Type B pancreatic cell (in vitro differentiated cells): Measurements from ENCODE around the gene TP53BP2. TPM values are rescaled to one million over a fixed set of nuclear protein-coding genes. Genes with fewer than 3 reads are reported as not detected.
"Not testable (repeated sequence)": the region's sequence is repeated elsewhere in the genome, so short reads cannot be mapped to it uniquely, and the experiment has no call there.

ENCODE experiments used
- DNase-seq: peaks from one replicate; pipeline ENCODE4 v3.0.0; 2021; ENCODE audit warnings: mixed read lengths; ENCODE audit not compliant: unreplicated experiment; ENCODE audit errors: extremely low spot score
- H3K27ac Mint-ChIP-seq: 2 replicates; pipeline ENCODE4 v1.8.0; 2021; ENCODE audit warnings: mild to moderate bottlenecking, mixed read lengths
- H3K27me3 Mint-ChIP-seq: 2 replicates; pipeline ENCODE4 v1.8.0; 2021; ENCODE audit warnings: mixed read lengths
- H3K36me3 Mint-ChIP-seq: 2 replicates; pipeline ENCODE4 v1.8.0; 2021; ENCODE audit warnings: mixed read lengths
- H3K4me1 Mint-ChIP-seq: one replicate; pipeline ENCODE4 v1.8.0; 2021; ENCODE audit warnings: mixed read lengths; ENCODE audit not compliant: unreplicated experiment
- H3K4me3 Mint-ChIP-seq: 2 replicates; pipeline ENCODE4 v1.8.0; 2021; ENCODE audit warnings: mild to moderate bottlenecking, mixed read lengths
- H3K9me3 Mint-ChIP-seq: 2 replicates; pipeline ENCODE4 v1.8.0; 2021; ENCODE audit warnings: mixed read lengths
- CTCF ChIP-seq: fragments of 200-600 bp; sonication (generic); conservative IDR thresholded peaks from 2 replicates; pipeline ENCODE4 v1.5.0; 2021; ENCODE audit warnings: antibody characterized with exemption, mild to moderate bottlenecking
- total RNA-seq: library from RNA; stranded (reverse); gene quantifications from 2 replicates; pipeline ENCODE4 v1.2.1, GENCODE V29; 2021; ENCODE audit warnings: low replicate concordance

Gene TP53BP2
- total RNA-seq, 1 donor from 2014 or later: 67.2 TPM

- DNase-seq: no peak
- Mint-ChIP-seq H3K27me3 (peaks cover 10% of the 10 kb centered on the region), H3K4me1 (peaks cover 10% of the 10 kb centered on the region), H3K9me3 (peaks cover 4% of the 10 kb centered on the region), H3K27ac (peak overlapping the region; percentile 42), H3K4me3 (peak overlapping the region; percentile 39), H3K36me3 (no peaks in the 10 kb centered on the region)
- TF ChIP-seq CTCF: no peak
Observed at GRCh38 chr1:223872308-223872901, 26.7 kb upstream of the TP53BP2 start.

- TF ChIP-seq CTCF: no peak
- no peak overlapping the region for H3K4me3 Mint-ChIP-seq
- H3K4me1 Mint-ChIP-seq: peaks cover 10% of the 10 kb centered on the region
- no peaks in the 10 kb centered on the region for H3K36me3 Mint-ChIP-seq
- DNase-seq: no peak
- H3K27me3 Mint-ChIP-seq: peaks cover 20% of the 10 kb centered on the region
- H3K27ac Mint-ChIP-seq: no peak overlapping the region
- H3K9me3 Mint-ChIP-seq: peaks cover 4% of the 10 kb centered on the region
Observed at GRCh38 chr1:223870617-223871574, 25.1 kb upstream of the TP53BP2 start.

- peaks cover 22% of the 10 kb centered on the region for H3K27me3 Mint-ChIP-seq
- not testable (repeated sequence) for DNase-seq, H3K4me1 Mint-ChIP-seq, H3K27ac Mint-ChIP-seq, H3K9me3 Mint-ChIP-seq, H3K4me3 Mint-ChIP-seq, H3K36me3 Mint-ChIP-seq
Observed at GRCh38 chr1:223864599-223865368, 19.0 kb upstream of the TP53BP2 start.

- H3K4me1 Mint-ChIP-seq: peaks cover 4% of the 10 kb centered on the region
- H3K36me3 Mint-ChIP-seq: no peaks in the 10 kb centered on the region
- DNase-seq: no peak
- H3K27ac Mint-ChIP-seq: no peak overlapping the region
- H3K27me3 Mint-ChIP-seq: peaks cover 18% of the 10 kb centered on the region
- no peak for TF ChIP-seq CTCF
- H3K9me3 Mint-ChIP-seq: peaks cover 4% of the 10 kb centered on the region
- H3K4me3 Mint-ChIP-seq: no peak overlapping the region
Observed at GRCh38 chr1:223864084-223864483, 18.3 kb upstream of the TP53BP2 start.

DNA sequence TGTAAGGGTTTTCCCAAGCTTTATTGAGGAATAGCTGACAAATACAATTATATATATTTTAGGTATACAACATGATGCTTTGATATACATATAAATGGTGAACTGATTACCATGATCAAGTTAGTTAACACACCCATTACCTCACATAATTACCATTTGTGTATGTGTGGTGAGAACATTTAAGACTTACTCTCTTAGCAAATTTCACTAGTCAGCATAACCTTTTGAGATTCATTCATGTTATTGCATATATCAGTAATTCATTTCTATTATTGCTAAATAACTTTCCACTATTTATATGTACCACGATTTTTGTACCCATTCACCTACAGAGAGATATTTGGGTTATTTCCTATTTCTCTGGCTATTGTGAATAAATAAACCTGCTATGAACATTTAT lies 16.2 kb upstream of the TP53BP2 start:
- TF ChIP-seq CTCF: no peak
- no peaks in the 10 kb centered on the region for H3K36me3 Mint-ChIP-seq
- H3K27me3 Mint-ChIP-seq: peaks cover 12% of the 10 kb centered on the region
- no peak for DNase-seq
- no peak overlapping the region for H3K4me3 Mint-ChIP-seq
- no peak overlapping the region for H3K27ac Mint-ChIP-seq
- H3K4me1 Mint-ChIP-seq: peaks cover 4% of the 10 kb centered on the region
- H3K9me3 Mint-ChIP-seq: no peaks in the 10 kb centered on the region
